ENCODE results near the gene FARS2.
"Not testable (repeated sequence)": the region's sequence is repeated elsewhere in the genome, so short reads cannot be mapped to it uniquely, and the experiment has no call there.

The FARS2 gene

DNA sequence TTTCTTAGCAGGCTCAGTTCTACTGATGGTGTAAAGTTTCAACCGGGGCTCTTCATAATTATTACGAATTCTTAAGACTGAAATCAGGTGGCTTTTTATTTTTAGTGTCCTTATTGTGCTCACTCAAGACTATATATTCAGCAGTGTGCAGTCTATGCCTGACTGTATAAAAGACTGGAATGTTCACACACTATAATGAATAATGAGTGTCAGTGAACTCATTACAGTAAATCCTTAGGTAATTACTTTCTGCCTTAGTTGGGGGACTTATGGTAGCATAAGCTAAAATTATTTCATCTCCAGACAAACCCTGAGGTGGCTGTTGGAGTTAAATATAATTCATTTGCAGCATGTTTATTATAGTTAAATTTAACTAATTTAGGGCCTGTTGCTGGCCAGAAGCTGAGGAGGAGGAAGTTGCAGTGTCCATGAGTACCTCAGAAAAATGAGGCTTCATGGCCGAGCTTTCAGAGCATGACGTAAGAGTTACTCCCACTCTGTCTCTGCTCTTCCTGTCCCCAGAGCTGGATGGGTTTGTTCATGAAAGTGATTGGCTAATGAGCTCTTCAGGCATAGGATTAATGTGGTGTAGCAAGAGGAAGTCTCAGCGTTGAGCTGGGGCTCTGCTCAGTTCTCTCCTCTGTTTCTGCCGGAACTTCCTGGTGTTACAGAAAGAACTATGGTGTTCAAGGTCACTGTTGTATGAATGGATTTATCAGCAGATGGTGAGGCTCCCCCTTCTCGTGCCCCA is 409.7 kb downstream of the FARS2 start:
- DNase-seq (ENCODE audit: low spot score) = no peak

GRCh38 chr6:5671601-5672559 is 410.6 kb downstream of the FARS2 start:
- no peak for DNase-seq (ENCODE audit: low spot score)

GRCh38 chr6:5672581-5673011 is 411.3 kb downstream of the FARS2 start:
- DNase-seq (ENCODE audit: low spot score) = peak; percentile 81

DNA sequence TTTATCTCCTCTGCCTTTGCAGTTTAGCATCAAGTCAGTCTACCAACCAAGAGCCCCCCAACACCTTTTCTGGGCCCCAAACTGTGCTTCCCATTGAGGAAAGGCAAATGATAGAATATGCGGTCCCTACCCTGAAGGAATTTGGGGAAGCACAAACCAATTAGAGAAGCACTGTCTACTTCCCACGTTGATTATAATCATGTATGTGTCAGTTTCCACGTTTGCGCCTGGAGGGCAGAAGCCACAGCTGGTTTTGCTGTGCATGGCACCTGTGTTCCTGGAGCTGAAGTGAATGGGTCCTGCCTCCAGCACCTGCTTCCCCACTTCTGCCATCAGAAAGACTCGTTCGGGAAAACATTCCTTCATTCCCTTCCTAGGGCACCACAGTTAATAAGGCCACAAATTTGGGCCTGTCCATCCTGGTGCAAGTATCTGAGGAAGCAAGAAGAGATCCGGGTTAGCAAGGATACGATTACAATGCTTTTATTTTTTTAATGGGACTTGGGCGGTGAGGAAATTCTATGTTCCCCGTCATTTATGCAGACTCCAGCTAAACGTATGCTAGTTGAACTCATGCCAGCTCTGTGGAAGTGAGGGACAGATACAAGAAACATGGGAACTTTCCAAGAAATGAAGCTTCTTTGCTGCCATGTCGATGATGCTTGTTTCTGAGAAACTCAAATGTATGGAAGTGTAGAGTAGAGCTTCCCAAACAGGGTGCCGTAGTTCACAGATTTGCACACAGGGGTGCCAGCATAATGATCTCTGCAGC is 411.9 kb downstream of the FARS2 start:
- no peak for DNase-seq (ENCODE audit: low spot score)

DNA sequence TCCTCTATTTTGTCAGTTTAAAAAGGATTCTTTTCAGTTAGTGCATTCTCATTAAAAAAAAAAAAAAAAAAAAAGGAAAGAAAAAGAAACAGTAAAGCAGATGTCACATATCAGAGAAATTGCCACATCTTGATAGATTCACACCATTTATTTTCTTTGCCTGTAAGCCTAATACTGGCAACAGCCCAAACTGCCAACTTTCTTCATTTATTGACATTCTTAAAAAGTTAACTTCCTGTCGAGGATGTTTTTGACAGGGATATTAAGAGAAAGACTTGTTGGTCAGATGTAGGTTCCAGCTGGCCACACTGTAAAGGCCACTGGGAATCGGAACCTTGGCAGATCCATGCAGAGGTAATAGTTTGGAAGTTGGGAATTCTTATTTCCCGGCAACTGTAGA is 412.8 kb downstream of the FARS2 start:
- DNase-seq (ENCODE audit: low spot score) = no peak

DNA sequence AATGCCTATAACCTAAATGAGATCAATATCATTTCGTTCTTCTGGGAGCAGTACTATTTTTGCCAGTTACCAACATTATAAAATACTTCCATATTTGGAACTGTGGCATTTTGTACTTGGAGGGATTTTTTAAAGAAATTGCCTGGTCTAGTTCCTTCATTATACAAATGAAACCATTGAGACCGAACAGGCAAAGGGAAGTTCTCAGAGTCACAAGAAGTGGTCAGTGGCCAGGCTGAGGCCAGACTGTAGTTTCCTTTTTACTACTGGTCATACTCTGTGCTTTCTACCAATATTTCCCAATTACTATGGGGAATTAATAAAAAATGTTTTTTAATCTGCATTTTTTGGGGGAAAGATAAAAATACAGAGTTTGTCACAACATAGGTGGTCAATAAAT is 413.4 kb downstream of the FARS2 start:
- DNase-seq (ENCODE audit: low spot score) = no peak

- DNase-seq (ENCODE audit: low spot score) = no peak
Observed at GRCh38 chr6:5676701-5677100, 415.4 kb downstream of the FARS2 start.

DNA sequence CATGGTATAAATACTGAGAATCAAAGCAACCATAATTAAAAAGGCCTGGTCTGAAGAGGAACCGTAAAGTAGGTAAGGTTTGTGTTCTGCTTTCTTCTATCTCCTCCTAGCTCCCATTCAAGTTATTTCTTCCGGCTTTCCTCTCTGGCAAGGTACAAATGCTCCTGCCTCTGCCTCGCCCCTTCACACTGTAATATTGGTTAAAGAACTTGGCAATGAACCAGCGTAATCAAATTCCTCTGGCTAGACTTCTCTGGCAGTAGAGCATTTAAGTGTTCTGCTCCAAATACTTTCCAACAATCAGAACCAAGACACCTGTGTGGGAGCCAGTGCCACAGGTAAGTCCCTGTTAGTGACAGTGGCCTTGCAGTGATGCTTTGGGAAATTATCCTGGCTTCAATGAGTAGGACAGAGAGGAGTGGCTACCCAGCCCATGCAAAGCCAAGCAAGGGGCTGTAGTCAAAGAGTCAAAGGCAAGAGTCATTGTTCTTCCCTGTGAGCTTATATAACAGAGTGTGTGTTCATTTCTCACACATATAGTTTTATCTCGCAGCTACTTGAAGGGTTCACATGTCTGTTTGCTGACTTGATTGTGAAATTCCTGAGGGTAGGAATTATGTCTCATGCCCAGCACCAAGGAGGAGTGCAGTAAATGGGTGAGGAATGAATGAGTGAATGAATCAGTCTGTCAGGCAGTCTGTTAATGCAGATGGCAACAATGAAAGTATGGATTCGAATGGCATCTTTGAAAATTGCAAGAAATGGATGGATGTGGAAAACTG is 416.1 kb downstream of the FARS2 start:
- no peak for DNase-seq (ENCODE audit: low spot score)

GRCh38 chr6:5679270-5679669 is 418.0 kb downstream of the FARS2 start:
- no peak for DNase-seq (ENCODE audit: low spot score)

GRCh38 chr6:5679691-5680090 is 418.4 kb downstream of the FARS2 start:
- no peak for DNase-seq (ENCODE audit: low spot score)

- DNase-seq (ENCODE audit: low spot score) = no peak
Observed at GRCh38 chr6:5680095-5680494, 418.8 kb downstream of the FARS2 start.

DNA sequence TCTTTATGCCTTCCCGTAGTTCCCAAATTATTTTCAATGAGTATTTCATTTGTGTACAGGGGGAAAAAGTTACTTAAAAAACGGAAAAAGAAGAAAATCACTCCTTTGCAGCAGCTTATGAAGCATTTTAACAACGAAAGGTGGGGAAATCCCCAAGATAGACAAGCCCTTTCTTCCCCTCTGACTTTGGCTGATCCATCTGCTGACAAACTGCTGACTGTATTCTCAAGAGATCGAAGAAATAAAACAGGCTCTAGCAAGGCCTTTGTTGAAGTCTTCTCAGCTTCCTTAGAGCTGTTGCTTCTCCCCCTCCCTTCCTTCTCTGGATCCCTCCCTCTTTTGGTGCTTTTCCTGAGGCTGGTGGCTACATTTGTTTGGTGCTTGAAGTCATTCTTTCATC is 420.2 kb downstream of the FARS2 start:
- no peak for DNase-seq (ENCODE audit: low spot score)

DNA sequence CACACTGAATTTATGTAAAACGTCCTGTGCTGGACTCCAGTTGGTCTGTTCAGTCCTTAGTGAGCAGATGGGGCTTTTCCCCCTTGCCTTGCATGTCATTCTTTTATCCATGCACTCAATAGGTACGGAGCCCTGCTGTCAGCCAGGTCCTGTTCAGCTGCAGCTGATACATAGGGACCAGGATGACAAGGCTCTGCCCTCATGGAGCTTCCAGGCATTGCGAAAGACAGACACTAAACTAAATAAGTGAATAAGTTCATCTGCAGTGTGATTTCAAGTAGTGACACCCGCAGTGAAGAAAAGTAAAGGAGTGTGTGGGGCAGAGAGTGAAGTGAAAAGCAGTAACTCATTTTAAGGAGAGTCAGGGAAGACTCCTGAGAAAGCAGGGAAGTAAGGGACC is 421.2 kb downstream of the FARS2 start:
- no peak for DNase-seq (ENCODE audit: low spot score)

- DNase-seq (ENCODE audit: low spot score) = not testable (repeated sequence)
Observed at GRCh38 chr6:5683747-5684146, 422.4 kb downstream of the FARS2 start.

DNA sequence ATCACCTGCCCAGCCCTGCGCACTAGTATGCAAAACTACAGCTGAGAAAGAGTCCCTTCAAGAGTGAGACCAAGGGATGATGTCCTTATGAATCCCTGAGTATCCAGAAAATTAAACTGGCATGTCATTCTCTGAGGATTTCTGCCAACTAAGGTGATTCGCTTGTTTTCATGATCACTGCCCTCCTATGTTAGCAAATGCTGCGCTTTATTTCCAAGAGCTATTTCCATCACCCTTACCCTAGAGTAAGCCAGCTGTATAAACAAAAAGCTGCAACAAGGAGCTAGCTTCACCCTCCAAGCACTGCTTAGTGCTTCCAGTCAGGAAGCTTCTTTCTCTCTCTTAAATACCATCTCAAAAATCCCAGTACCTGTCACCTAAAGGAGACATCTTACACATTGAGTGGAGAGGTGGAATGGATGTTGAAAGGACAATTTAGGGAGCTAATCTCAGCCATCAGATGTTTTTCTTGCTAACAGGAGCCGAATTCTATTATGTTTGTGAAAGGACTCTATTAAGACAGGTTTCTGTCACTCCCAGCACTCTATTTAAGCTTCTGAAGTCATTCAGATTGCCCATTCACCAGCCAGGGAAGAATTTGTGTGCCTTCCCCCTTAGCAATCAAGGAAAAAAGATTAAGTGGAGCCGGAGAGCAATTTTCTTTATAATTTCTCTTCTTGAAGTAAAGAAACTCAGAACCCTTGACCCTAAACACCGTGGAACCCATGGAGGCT is 423.2 kb downstream of the FARS2 start:
- no peak for DNase-seq (ENCODE audit: low spot score)

GRCh38 chr6:5693225-5694145 is 432.2 kb downstream of the FARS2 start:
- no peak for DNase-seq (ENCODE audit: low spot score)

- DNase-seq (ENCODE audit: low spot score) = peak; percentile 60
Observed at GRCh38 chr6:5695260-5696245, 434.2 kb downstream of the FARS2 start.

- no peak for DNase-seq (ENCODE audit: low spot score)
Observed at GRCh38 chr6:5697508-5697907, 436.2 kb downstream of the FARS2 start.

Data from AG08396 (cell line).